Right forelimb (tissue), 1 donor: ENCODE results near the gene AMMECR1.

ENCODE experiments used
- DNase-seq: peaks from one replicate; pipeline ENCODE4 v3.0.0-alpha.2; 2018

AMMECR1 gene

GRCh38 chrX:110310896-110311295 lies 7.0 kb downstream of the AMMECR1 start:
- DNase-seq, result no peak

DNA sequence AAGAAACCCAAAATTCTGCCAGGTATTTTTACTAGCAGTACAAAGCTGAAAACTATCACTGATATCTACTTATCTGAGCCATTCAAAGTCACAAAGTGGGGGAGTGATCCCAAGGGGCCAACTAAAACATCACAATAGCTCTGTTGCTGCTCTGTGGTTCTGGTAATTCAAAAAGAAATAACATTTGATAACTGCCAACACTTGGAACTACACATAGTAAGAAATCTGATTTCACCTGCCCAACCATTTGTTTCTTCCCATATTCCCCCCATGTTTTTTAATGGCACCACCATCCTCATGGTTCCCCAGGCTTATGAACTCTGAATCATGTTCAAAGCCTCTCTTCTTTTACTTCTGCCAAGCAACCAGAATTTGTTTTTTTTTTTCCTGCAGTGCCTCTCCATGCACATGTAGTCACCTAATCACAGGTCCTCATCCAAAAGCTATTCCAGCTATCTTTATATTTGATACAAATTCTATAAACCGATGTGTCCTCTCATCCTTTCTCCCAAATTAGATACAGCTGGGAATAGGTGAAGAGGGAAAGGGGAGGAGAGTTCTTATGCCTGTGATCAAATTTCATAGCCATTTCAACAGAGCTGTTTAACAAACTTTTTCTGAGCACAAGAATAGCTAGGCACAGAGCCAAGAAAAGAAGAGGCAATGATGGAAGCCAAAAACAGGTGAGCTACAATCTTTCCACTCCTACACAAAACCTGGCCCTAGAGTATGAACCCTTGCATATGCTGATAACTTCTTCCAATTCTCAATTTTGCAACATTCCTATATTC lies 7.7 kb downstream of the AMMECR1 start:
- DNase-seq, result no peak

GRCh38 chrX:110308220-110308619 lies 9.7 kb downstream of the AMMECR1 start:
- no peak for DNase-seq

- DNase-seq, result no peak
These were observed 13.0 kb downstream of the AMMECR1 start for GRCh38 chrX:110304884-110305283.

- DNase-seq, result no peak
These were observed 13.5 kb downstream of the AMMECR1 start for GRCh38 chrX:110304371-110304770.

DNA sequence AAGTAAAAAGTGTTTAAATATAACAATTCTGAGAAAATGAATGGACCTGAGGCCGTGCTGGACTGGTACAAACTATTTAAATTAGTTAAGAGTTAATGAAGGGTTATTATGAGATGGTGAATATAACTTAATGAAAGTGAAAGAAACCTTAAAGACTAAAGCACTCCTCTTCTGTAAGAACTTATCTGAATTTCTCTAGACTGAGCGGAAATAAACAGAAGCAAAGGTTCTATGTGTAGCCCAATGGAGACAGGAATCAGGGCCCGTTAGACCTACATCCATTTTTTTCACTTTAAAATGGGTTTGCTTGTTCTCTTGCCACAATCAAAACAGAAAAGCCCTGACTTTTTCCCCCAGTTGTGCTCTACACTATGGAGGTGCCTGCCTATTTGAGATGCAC lies 14.9 kb downstream of the AMMECR1 start:
- DNase-seq, result no peak

GRCh38 chrX:110301194-110301593 lies 16.7 kb downstream of the AMMECR1 start:
- DNase-seq, result no peak

GRCh38 chrX:110294087-110294486 lies 23.8 kb downstream of the AMMECR1 start:
- DNase-seq, result no peak

DNA sequence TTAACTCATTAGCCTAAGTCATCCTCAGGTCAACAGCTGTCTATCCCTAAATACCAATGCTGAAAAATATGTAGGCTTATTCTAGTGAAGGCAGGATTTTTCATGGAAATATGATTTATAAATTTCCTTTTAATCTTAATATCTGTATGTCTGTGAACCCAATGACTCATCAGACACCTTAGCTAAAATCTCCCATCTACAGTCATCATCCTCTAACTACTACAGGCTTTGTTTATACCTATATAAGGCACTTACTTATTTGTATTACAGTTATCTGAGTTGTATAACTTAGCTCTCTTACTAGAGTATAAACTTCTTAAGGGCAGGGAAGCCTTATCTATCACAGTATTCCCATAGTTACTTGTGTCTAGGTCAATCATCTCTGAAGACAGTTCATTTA lies 24.2 kb downstream of the AMMECR1 start:
- DNase-seq, result no peak

DNA sequence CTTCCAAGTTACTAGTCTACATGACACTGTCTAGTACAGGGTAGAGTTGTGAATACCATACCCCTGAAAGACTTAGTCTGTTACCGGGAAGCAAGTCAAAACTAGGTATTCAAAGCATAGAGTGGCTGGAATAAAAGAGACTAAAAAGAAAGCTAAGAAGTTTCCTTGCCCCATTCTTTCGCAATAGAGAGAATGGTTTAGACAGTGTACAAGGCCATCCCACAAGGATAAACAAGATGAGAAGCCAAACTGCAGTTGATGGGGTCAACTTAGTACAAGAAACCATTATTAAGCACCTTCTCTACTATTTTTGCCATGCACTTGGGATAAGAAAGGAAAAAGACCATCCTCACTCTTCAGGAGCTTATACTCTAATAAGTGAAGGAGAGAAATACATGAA lies 30.3 kb downstream of the AMMECR1 start:
- DNase-seq, result no peak

GRCh38 chrX:110286106-110286505 lies 31.8 kb downstream of the AMMECR1 start:
- DNase-seq, result no peak

- no peak for DNase-seq
These were observed 33.7 kb downstream of the AMMECR1 start for GRCh38 chrX:110284159-110284558.

- no peak for DNase-seq
These were observed 35.0 kb downstream of the AMMECR1 start for GRCh38 chrX:110282922-110283321.

DNA sequence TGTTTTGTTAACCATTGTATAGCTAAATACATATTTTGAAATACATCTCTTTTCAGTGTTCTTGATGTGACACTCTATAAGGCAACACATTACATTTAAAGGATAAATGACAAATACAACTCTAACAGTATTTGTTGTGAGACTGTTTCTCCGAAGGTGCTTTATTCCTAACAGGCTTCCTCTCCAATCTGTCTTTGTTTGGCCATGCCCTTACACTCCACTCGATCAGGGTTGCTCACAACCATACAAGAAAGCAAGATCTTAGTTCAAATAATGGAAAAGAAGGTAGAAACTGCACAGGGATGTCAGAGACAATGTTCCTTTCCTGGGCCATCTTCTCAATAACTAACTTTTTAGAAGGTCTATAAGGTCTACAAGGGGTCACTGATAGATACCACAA lies 36.5 kb downstream of the AMMECR1 start:
- DNase-seq, result no peak

DNA sequence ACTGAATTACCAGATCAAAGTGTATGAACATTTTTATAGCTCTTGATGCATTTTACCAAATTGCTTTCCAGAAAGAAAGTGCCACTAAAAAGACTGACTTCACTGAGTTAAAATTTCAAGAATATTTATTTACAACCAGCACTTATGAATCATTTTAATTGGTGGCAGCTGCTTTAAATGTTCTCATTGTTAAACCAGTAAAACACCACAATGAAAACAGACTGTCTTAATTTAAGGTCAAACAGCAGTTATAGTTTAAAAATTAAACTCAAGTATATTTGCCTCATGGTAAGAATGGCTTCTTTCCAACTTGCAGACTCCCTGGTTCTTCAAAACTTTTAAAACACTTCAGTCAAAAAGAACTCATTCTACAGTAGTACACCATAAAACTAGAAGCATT lies 36.9 kb downstream of the AMMECR1 start:
- no peak for DNase-seq

- no peak for DNase-seq
These were observed 40.3 kb downstream of the AMMECR1 start for GRCh38 chrX:110277609-110278008.

DNA sequence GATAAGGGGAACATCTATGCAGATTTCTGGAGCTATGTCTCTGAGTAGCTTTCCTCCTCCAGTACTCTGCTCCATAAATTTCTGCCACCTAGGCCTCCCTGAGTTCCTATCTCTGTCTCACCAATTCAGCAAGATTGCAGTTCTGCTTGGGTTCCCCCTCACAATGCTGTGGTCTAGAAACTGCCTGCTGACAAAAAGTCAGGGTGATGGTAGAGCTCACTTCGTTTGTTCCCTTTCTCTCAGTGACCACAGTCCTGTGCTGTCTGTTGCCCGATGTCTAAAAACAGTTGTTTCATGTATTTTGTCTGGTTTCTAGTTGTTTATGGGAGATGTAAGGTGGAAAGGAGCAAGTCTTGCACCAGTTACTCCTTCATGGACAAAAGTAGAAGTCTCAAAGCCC lies 41.1 kb downstream of the AMMECR1 start:
- DNase-seq, result no peak

DNA sequence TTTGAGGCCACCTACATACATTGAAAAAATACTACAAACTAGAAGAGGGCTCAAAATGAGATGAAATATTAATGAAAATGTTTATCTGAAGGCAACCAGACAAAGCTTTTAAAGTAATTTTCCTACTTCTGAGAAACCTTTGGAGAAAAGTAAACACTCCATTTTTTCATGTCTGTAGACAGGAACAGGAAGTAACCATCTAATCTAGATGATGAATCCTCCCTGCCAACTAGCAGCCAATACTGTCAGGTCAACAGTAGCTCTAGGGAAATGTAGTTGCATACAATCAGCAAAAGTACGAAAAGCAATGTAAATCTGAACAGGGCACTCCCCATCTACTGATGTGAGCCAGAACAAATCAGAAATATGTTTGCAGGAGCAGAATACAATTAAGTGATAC lies 49.0 kb downstream of the AMMECR1 start:
- DNase-seq, result no peak

- no peak for DNase-seq
These were observed 49.5 kb downstream of the AMMECR1 start for GRCh38 chrX:110268395-110268794.

- DNase-seq, result no peak
These were observed 50.0 kb downstream of the AMMECR1 start for GRCh38 chrX:110267874-110268273.

GRCh38 chrX:110265661-110266060 lies 52.2 kb downstream of the AMMECR1 start:
- DNase-seq, result no peak

GRCh38 chrX:110259117-110259516 lies 58.8 kb downstream of the AMMECR1 start:
- DNase-seq, result no peak

- DNase-seq, result no peak
These were observed 59.3 kb downstream of the AMMECR1 start for GRCh38 chrX:110258552-110258951.

DNA sequence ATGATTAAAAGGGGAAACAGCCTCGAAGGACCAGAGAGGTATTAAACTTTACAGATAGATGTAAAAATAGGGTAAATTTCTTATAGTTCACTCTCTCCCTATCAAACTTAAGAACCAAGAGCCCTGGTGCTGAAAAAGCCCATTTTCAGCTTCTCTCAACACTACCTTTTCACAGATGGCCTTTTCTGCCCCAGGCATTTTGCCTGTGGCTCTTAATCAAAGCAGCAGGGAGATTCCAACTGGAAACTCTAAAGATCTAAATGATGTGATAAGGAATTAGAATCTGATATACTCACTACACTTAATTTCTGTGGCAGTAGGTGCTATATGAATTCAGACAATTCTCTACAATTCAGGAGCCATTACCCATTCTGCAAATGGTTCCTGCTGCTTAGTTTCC lies 60.0 kb downstream of the AMMECR1 start:
- DNase-seq, result no peak

DNA sequence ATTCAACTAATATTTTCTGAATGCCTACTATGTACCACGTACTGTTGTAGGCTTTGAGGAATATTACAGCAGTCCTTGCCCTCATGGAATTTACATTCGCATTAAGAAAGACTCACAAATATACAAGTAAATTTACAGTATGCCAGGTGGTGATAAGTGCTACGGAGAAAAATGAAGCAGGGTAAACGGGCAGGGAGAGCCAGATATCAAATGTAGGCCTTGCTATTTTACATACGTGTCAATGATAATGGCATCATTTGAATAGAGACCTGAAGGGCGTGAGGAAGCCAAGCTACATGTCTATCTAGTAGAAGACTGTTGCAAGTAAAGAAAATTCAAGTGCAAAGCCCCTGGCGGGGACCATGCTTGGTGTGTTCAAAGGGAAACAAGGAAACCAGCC lies 65.2 kb downstream of the AMMECR1 start:
- DNase-seq, result no peak
